GM18909 (cell line): ENCODE data around the gene DIS3L2.

Source experiments
- ATAC-seq: cut with Tn5 transposase; IDR thresholded peaks from one replicate; pipeline ENCODE4 v1.9.1; 2021; ENCODE audit warnings: mild to moderate bottlenecking; ENCODE audit not compliant: unreplicated experiment, poor library complexity

Gene DIS3L2

GRCh38 chr2:232282508-232283055 is 321.1 kb downstream of the DIS3L2 start:
- no peak for ATAC-seq

GRCh38 chr2:232286001-232286868 is 324.7 kb downstream of the DIS3L2 start:
- ATAC-seq = no peak

GRCh38 chr2:232287316-232287715 is 325.8 kb downstream of the DIS3L2 start:
- ATAC-seq = no peak

GRCh38 chr2:232288489-232289030 is 327.0 kb downstream of the DIS3L2 start:
- no peak for ATAC-seq

- ATAC-seq = no peak
Observed at GRCh38 chr2:232290668-232291067, 329.2 kb downstream of the DIS3L2 start.

GRCh38 chr2:232291343-232291742 is 329.8 kb downstream of the DIS3L2 start:
- no peak for ATAC-seq

- ATAC-seq = peak; percentile 61
Observed at GRCh38 chr2:232292395-232293154, 331.1 kb downstream of the DIS3L2 start.

- ATAC-seq = no peak
Observed at GRCh38 chr2:232293191-232293590, 331.7 kb downstream of the DIS3L2 start.

GRCh38 chr2:232295971-232296370 is 334.5 kb downstream of the DIS3L2 start:
- ATAC-seq = no peak

GRCh38 chr2:232296776-232297525 is 335.4 kb downstream of the DIS3L2 start:
- ATAC-seq = no peak

- no peak for ATAC-seq
Observed at GRCh38 chr2:232299084-232299483, 337.6 kb downstream of the DIS3L2 start.

- no peak for ATAC-seq
Observed at GRCh38 chr2:232299927-232300674, 338.6 kb downstream of the DIS3L2 start.

GRCh38 chr2:232300894-232301387 is 339.4 kb downstream of the DIS3L2 start:
- no peak for ATAC-seq

GRCh38 chr2:232304236-232304635 is 342.7 kb downstream of the DIS3L2 start:
- no peak for ATAC-seq

GRCh38 chr2:232306741-232307305 is 345.3 kb downstream of the DIS3L2 start:
- no peak for ATAC-seq

- ATAC-seq = no peak
Observed at GRCh38 chr2:232307854-232308253, 346.3 kb downstream of the DIS3L2 start.

- no peak for ATAC-seq
Observed at GRCh38 chr2:232308986-232309385, 347.5 kb downstream of the DIS3L2 start.

GRCh38 chr2:232309592-232309991 is 348.1 kb downstream of the DIS3L2 start:
- no peak for ATAC-seq

- ATAC-seq = no peak
Observed at GRCh38 chr2:232310121-232310520, 348.6 kb downstream of the DIS3L2 start.
